Prostate gland (tissue), 2 donors: ENCODE results near the gene ANGPTL8.

ENCODE experiments used
- CTCF ChIP-seq, 4 experiments: fragments of 200-600 bp in 2 of 4; fragments of 450-650 bp in 2 of 4; sonication (generic) in 2 of 4; IDR thresholded peaks; 1 replicate in 3 of 4; 2 replicates in 1 of 4; pipeline ENCODE4 v1.5.1; 2016 to 2019; ENCODE audit warnings: antibody characterized with exemption in 4 of 4, mild to moderate bottlenecking in 2 of 4, moderate library complexity in 2 of 4
- POLR2A ChIP-seq: fragments of 450-650 bp; IDR thresholded peaks from one replicate; pipeline ENCODE4 v1.6.1; 2016; ENCODE audit warnings: antibody characterized with exemption, mild to moderate bottlenecking

GRCh38 chr19:11260996-11261395, 21.6 kb downstream of the ANGPTL8 start:
- TF ChIP-seq CTCF (IDR thresholded peaks at IDR 0.05) (no peak), POLR2A (no peak)
